ENCODE measurements around the gene FCAMR.

The FCAMR gene

DNA sequence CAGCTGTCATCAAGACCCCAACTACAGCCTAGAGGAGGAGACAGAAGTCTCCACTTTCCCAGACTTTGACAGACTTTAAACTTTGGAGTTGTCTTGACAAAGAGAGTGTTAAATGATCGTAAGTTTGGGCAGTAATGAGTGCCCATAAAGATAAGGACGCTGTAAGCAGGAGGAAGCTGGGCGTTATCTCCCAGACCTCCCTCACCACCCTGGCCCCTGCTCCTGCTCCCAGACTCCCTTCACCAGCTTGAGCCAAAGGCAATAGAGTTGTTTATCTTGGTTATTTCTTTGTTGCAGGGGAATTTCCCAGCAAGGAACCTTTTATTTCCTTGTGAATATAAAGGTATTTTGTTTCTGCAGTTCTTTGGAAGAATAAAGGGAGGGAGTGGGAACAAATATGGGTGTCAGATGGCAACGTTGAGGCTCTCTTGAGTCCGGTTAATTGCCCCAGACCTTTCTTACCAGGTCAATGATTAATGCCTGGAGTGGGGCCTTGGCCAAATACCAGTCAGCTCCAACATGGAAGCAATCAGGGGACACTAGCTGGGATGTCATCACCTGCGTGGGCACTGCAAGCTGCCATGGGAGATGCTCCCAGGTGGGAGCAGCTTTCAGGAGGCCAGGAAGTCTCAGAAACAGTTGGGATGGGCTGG is 28.4 kb downstream of the FCAMR start (continued):
- TF ChIP-seq PRDM10 (tag by site-specific recombination; IDR thresholded peaks at IDR 0.05) (no peak), WT1 (tag by site-specific recombination; IDR thresholded peaks at IDR 0.05) (peak; percentile 85), ZNF354C (tag by site-specific recombination; IDR thresholded peaks at IDR 0.05; ENCODE audit: borderline replicate concordance, low read depth) (no peak), ZXDB (tag by site-specific recombination; IDR thresholded peaks at IDR 0.05) (peak; percentile 93), ZNF843 (tag by site-specific recombination; IDR thresholded peaks at IDR 0.05) (peak; percentile 83)

- Histone ChIP-seq H3K4me1 (ENCODE audit: control insufficient read depth, insufficient read depth, low read length) (peaks cover 9% of the 10 kb centered on the region), H3K4me3 (ENCODE audit: low read depth, low read length) (no peak overlapping the region), H3K9me3 (ENCODE audit: control insufficient read depth, insufficient read depth, low read depth, low read length) (no peaks in the 10 kb centered on the region), H3K36me3 (ENCODE audit: control insufficient read depth in 2 of 2, insufficient read depth in 1 of 2, low read length in 2 of 2) (no peaks in the 10 kb centered on the region), H3K27ac (ENCODE audit: extremely low read depth, low read depth, low read length) (no peak overlapping the region)
- ChIA-PET CTCF (no interaction called here), POLR2A (no interaction called here)
- TF ChIP-seq ZNF585B (tag by site-specific recombination; IDR thresholded peaks at IDR 0.05) (no peak), ZNF26 (tag by site-specific recombination; IDR thresholded peaks at IDR 0.05) (no peak), PBX3 (CRISPR knock-in tag; IDR thresholded peaks at IDR 0.05) (no peak), ZNF692 (tag by site-specific recombination; IDR thresholded peaks at IDR 0.05) (no peak), ZNF600 (tag by site-specific recombination; IDR thresholded peaks at IDR 0.05) (no peak), ZNF501 (tag by site-specific recombination; IDR thresholded peaks at IDR 0.05) (no peak), ZNF423 (tag by site-specific recombination; IDR thresholded peaks at IDR 0.05) (no peak), OVOL3 (tag by site-specific recombination; IDR thresholded peaks at IDR 0.05) (no peak), ZBTB48 (tag by site-specific recombination; IDR thresholded peaks at IDR 0.05) (no peak), ZNF311 (tag by site-specific recombination; IDR thresholded peaks at IDR 0.05; ENCODE audit: borderline replicate concordance) (no peak), ZNF571 (tag by site-specific recombination; IDR thresholded peaks at IDR 0.05) (no peak), KLF1 (tag by site-specific recombination; IDR thresholded peaks at IDR 0.05) (no peak), ZNF140 (tag by site-specific recombination; IDR thresholded peaks at IDR 0.05) (no peak), ZNF350 (tag by site-specific recombination; IDR thresholded peaks at IDR 0.05) (no peak)
- TF ChIP-seq, protein P1, sequence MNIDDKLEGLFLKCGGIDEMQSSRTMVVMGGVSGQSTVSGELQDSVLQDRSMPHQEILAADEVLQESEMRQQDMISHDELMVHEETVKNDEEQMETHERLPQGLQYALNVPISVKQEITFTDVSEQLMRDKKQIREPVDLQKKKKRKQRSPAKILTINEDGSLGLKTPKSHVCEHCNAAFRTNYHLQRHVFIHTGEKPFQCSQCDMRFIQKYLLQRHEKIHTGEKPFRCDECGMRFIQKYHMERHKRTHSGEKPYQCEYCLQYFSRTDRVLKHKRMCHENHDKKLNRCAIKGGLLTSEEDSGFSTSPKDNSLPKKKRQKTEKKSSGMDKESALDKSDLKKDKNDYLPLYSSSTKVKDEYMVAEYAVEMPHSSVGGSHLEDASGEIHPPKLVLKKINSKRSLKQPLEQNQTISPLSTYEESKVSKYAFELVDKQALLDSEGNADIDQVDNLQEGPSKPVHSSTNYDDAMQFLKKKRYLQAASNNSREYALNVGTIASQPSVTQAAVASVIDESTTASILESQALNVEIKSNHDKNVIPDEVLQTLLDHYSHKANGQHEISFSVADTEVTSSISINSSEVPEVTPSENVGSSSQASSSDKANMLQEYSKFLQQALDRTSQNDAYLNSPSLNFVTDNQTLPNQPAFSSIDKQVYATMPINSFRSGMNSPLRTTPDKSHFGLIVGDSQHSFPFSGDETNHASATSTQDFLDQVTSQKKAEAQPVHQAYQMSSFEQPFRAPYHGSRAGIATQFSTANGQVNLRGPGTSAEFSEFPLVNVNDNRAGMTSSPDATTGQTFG (tag by site-specific recombination; IDR thresholded peaks at IDR 0.05; ENCODE audit: borderline replicate concordance) = no peak
- TF ChIP-seq, protein P2, sequence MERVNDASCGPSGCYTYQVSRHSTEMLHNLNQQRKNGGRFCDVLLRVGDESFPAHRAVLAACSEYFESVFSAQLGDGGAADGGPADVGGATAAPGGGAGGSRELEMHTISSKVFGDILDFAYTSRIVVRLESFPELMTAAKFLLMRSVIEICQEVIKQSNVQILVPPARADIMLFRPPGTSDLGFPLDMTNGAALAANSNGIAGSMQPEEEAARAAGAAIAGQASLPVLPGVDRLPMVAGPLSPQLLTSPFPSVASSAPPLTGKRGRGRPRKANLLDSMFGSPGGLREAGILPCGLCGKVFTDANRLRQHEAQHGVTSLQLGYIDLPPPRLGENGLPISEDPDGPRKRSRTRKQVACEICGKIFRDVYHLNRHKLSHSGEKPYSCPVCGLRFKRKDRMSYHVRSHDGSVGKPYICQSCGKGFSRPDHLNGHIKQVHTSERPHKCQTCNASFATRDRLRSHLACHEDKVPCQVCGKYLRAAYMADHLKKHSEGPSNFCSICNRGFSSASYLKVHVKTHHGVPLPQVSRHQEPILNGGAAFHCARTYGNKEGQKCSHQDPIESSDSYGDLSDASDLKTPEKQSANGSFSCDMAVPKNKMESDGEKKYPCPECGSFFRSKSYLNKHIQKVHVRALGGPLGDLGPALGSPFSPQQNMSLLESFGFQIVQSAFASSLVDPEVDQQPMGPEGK (tag by site-specific recombination; IDR thresholded peaks at IDR 0.05) = no peak
These were observed 29.7 kb downstream of the FCAMR start for GRCh38 chr1:206940588-206940936.

Measured in HEK293 (cell line).